ACC112 (cell line): ENCODE results near the gene NEU4.
"Not testable (repeated sequence)": the region's sequence is repeated elsewhere in the genome, so short reads cannot be mapped to it uniquely, and the experiment has no call there.

Experiments used
- H2AFZ ChIP-seq: fragments of 200-600 bp; sonication (generic); one replicate; pipeline ENCODE4 v1.6.0; 2017; ENCODE audit warnings: antibody characterized with exemption, low read length; ENCODE audit not compliant: unreplicated experiment
- H3K27ac ChIP-seq: fragments of 200-600 bp; sonication (generic); 2 replicates; pipeline ENCODE4 v1.5.1; 2014; ENCODE audit warnings: low read depth, mild to moderate bottlenecking, antibody characterized with exemption, low read length, moderate library complexity
- H3K27me3 ChIP-seq: fragments of 200-600 bp; sonication (generic); 2 replicates; pipeline ENCODE4 v1.6.1; 2014; ENCODE audit warnings: mild to moderate bottlenecking, antibody characterized with exemption, low read length, moderate library complexity, mixed read lengths; ENCODE audit not compliant: insufficient read depth
- H3K36me3 ChIP-seq: fragments of 200-600 bp; sonication (generic); 2 replicates; pipeline ENCODE4 v1.6.1; 2016; ENCODE audit warnings: mild to moderate bottlenecking, antibody characterized with exemption, low read length, moderate library complexity, mixed read lengths; ENCODE audit not compliant: insufficient read depth
- H3K4me1 ChIP-seq: fragments of 200-600 bp; sonication (generic); one replicate; pipeline ENCODE4 v1.6.1; 2016; ENCODE audit warnings: low read length, mixed read lengths; ENCODE audit not compliant: insufficient read depth, unreplicated experiment, control insufficient read depth
- H3K4me3 ChIP-seq: fragments of 200-600 bp; sonication (generic); 2 replicates; pipeline ENCODE4 v1.5.1; 2014; ENCODE audit warnings: mild to moderate bottlenecking, low read depth, low read length
- H3K79me2 ChIP-seq: fragments of 200-600 bp; sonication (generic); one replicate; pipeline ENCODE4 v1.6.0; 2016; ENCODE audit warnings: low read length; ENCODE audit not compliant: control insufficient read depth, unreplicated experiment, insufficient read depth

The NEU4 gene, protein sequence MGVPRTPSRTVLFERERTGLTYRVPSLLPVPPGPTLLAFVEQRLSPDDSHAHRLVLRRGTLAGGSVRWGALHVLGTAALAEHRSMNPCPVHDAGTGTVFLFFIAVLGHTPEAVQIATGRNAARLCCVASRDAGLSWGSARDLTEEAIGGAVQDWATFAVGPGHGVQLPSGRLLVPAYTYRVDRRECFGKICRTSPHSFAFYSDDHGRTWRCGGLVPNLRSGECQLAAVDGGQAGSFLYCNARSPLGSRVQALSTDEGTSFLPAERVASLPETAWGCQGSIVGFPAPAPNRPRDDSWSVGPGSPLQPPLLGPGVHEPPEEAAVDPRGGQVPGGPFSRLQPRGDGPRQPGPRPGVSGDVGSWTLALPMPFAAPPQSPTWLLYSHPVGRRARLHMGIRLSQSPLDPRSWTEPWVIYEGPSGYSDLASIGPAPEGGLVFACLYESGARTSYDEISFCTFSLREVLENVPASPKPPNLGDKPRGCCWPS

DNA sequence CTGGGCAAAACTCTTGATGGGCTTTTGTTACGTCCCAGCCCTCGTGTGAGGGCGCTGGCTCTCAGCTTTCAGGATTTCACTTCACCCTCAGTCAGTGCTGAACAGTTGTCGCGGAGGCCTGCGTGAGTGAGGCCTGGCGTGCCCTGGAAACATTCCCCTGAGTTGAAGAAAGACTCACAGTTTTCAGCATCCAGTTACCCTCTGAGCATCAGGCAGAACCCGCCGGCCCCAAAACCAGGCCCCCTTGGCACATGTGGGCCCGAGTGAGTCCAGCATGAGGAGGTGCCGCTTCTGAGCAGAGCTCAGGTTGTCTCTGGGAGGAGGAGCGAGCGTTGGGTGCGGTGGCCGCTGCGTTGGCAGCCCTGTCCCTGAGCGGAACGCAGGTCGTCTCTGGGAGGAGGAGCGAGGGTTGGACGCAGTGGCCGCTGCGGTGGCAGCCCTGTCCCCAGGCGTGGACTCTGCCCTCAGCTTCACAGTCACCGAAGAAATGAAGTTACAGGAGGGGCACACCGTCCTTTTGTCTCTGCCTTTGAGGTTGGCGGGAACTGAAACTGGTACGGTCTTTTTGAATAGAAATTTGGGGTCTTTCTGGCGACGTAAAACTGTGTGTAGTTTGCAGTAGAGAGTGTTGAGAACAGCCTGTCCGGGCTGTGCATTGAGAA is at the start of gene NEU4:
TSS of gene NEU4 (plus strand) at position 473 of the 662 bp plus-strand sequence. CDS start 5,292 bp downstream, outside the sequence.
- Histone ChIP-seq H3K4me1 (peaks cover 9% of the 10 kb centered on the region), H3K27ac (no peak within 1 kb of the TSS), H3K27me3 (no peaks in the 10 kb centered on the region)

DNA sequence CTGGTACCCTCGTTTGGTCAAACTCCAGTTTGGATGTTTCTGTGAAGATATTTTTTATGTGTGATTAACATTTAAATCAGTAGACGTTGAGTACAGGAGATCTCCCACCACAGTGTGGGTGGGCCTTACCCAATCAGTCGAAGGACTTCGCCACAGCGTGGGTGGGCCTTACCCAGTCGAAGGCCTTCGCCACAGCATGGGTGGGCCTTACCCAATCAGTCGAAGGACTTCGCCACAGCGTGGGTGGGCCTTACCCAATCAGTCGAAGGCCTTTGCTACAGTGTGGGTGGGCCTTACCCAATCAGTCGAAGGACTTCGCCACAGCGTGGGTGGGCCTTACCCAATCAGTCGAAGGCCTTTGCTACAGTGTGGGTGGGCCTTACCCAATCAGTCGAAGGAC is 49.1 kb upstream of the NEU4 start:
- H3K36me3 ChIP-seq, result peaks cover 19% of the 10 kb centered on the region; the same call in 1 of the 2 replicates

More for the DNA sequence above, at the start of gene NEU4:
- Histone ChIP-seq H3K4me3 (no peak within 1 kb of the TSS), H2AFZ (no peak within 1 kb of the TSS), H3K36me3 (no peaks in the 10 kb centered on the region), H3K79me2 (no peaks in the 10 kb centered on the region)

DNA sequence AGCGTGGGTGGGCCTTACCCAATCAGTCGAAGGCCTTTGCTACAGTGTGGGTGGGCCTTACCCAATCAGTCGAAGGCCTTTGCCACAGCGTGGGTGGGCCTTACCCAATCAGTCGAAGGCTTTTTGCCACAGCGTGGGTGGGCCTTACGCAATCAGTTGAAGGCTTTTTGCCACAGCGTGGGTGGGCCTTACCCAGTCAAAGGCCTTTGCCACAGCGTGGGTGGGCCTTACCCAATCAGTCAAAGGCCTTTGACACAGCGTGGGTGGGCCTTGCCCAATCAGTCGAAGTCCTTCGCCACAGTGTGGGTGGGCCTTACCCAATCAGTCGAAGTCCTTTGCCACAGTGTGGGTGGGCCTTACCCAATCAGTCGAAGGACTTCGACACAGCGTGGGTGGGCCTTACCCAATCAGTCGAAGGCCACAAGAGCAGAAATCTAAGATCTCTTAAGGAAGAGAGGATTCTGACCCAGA is 48.7 kb upstream of the NEU4 start:
- no peak overlapping the region for H3K27ac ChIP-seq
- H3K79me2 ChIP-seq, result no peaks in the 10 kb centered on the region
- H2AFZ ChIP-seq, result no peak overlapping the region
- no peaks in the 10 kb centered on the region for H3K27me3 ChIP-seq
- no peaks in the 10 kb centered on the region for H3K4me1 ChIP-seq
- peaks cover 19% of the 10 kb centered on the region; the same call in 1 of the 2 replicates for H3K36me3 ChIP-seq
- no peak overlapping the region for H3K4me3 ChIP-seq

More for the DNA sequence above, 49.1 kb upstream of the NEU4 start:
- H3K4me3 ChIP-seq, H3K27ac ChIP-seq, H3K79me2 ChIP-seq, H3K27me3 ChIP-seq, H3K4me1 ChIP-seq, H2AFZ ChIP-seq: not testable (repeated sequence)

DNA sequence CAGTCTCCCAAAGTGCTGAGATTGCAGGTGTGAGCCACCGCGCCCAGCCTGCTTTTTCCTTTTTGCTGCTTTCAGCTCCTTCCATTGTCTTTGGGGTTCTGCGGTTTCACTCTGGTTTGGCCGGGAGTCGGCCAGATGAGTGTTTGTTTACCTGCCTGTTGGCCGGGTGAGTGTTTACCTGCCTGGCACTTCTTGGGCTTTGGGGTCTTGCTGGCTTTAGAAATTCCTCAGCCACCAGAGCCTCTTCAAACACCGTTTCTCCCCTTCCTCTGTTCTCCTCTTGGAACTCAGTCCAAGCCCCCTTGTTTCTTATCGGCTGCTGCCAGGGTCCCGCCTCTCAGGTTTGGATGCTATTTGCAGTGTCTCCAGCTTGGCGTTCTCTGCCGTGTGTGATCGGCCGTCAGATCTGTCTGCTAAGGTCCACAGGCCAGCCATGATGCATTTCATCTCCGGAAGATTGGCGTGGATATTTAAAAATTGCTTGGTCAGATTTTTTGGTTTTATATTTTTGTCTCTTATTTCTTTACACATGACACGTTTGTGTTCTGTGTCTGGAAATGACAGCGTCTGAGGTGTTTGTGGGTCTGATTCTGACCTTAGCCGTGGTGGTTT is 46.6 kb upstream of the NEU4 start:
- Histone ChIP-seq H3K36me3 (peaks cover 19% of the 10 kb centered on the region; the same call in 1 of the 2 replicates), H3K4me3 (no peak overlapping the region), H3K27ac (no peak overlapping the region), H3K79me2 (no peaks in the 10 kb centered on the region), H3K4me1 (no peaks in the 10 kb centered on the region), H2AFZ (no peak overlapping the region), H3K27me3 (no peaks in the 10 kb centered on the region)

DNA sequence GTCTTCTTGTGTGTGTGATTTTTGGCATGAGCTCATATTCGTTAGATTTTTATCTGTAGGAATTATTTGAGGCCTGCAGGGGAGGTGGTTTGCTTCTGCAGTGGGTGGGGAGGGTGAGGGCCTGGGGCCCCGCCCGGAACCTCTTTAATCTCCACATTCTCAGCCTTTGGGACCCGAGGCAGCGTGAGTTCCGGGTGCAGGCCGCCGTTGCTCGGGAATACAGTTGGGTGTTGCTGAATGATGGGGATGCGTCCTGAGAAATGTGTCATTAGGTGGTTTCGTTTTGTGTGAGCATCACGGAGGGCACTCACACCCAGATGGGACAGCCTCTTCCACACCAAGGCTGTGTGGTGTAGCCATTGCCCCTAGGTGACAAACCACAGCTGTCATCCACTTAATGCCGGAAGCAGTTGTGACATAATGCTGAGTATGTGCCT is 46.0 kb upstream of the NEU4 start:
- Histone ChIP-seq H3K36me3 (peaks cover 19% of the 10 kb centered on the region; the same call in 1 of the 2 replicates), H3K27me3 (no peaks in the 10 kb centered on the region)

DNA sequence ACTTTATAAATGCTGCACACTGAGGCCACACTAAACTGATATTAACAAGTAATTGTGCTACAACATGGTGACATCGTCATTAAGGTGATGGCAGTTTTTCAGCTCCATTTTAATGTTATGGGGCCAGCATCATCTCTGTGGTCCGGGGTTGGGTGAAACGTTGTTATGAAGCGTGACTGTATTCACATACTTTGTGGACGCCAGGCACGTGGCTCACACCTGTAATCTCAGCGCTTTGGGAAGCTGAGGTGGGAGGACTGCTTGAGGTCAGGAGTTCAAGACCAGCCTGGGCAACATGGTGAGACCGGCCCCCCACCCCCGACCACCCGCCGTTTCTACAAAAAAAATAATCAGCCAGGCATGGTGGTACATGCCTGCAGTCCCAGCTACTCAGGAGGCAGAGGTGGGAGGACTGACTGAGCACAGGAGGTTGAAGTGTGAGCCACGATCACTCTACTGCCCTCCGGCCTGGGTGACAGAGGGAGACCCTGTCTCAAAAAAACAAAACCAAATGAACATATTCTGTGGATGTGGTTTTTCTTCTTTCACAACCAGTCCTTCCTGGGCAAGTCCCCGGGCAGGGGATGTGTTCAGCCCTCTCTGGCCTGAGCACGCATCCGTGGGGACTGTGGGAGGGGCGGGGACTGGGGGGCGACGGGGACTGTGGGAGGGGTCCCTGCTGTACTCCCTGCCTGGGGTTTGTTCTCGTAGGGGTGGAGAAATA is 45.3 kb upstream of the NEU4 start:
- Histone ChIP-seq H3K4me1 (no peaks in the 10 kb centered on the region), H3K36me3 (peaks cover 19% of the 10 kb centered on the region; the same call in 1 of the 2 replicates), H3K79me2 (no peaks in the 10 kb centered on the region), H3K27ac (no peak overlapping the region), H3K27me3 (no peaks in the 10 kb centered on the region), H2AFZ (no peak overlapping the region), H3K4me3 (no peak overlapping the region)

More for the DNA sequence above, 46.0 kb upstream of the NEU4 start:
- Histone ChIP-seq H3K27ac (no peak overlapping the region), H3K4me3 (no peak overlapping the region), H3K4me1 (no peaks in the 10 kb centered on the region), H2AFZ (no peak overlapping the region), H3K79me2 (no peaks in the 10 kb centered on the region)

DNA sequence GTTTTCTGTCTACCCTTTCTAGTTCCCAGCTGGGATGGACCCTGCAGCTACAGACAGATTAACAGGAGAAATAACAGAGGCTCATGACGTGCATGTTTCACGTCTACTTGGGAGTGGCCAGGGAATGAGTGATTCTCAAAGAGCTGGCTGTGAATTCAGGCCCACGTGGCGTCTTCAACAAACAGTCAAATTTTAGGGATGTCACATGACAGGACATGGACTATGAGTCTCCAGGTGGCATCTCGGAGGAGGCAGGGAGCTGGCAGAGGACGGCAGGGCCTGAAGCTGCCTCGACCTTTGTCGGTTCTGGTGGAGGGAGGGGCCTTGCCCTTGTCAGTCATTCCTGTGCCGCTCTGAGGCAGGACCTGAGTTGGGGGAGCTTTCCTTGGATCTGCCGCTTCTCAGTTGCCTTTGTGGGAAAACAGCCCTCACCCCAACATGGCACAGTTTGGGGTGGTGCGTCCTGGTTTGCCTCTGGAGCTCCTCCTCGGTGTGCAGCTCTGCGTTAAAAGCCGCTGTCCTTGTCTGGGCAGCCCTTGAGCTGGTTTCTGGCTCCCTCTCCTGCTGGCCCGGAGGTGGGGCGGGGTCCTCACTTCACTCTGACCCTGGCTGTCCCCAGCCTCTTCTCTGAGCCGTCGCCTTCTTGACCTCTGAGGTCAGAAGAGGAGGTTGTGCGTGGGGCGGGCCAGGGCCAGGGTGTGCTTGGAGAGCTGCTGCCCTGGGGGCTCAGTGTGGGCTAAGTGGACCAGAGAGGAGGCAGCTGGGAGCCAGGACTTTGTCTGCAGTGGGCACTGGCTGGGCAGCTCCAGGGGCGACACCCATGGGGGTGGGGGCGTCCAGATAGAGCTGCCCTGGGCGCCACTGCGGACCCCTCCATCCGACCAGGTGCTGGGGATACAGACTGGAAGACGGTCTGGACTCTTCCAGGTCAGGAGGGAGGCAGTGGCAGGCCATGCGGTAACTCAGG is 44.4 kb upstream of the NEU4 start:
- no peaks in the 10 kb centered on the region for H3K27me3 ChIP-seq
- H3K27ac ChIP-seq, result no peak overlapping the region
- H3K79me2 ChIP-seq, result no peaks in the 10 kb centered on the region
- H3K4me3 ChIP-seq, result no peak overlapping the region
- H2AFZ ChIP-seq, result no peak overlapping the region
- peaks cover 13% of the 10 kb centered on the region; the same call in 1 of the 2 replicates for H3K36me3 ChIP-seq
- H3K4me1 ChIP-seq, result no peaks in the 10 kb centered on the region

DNA sequence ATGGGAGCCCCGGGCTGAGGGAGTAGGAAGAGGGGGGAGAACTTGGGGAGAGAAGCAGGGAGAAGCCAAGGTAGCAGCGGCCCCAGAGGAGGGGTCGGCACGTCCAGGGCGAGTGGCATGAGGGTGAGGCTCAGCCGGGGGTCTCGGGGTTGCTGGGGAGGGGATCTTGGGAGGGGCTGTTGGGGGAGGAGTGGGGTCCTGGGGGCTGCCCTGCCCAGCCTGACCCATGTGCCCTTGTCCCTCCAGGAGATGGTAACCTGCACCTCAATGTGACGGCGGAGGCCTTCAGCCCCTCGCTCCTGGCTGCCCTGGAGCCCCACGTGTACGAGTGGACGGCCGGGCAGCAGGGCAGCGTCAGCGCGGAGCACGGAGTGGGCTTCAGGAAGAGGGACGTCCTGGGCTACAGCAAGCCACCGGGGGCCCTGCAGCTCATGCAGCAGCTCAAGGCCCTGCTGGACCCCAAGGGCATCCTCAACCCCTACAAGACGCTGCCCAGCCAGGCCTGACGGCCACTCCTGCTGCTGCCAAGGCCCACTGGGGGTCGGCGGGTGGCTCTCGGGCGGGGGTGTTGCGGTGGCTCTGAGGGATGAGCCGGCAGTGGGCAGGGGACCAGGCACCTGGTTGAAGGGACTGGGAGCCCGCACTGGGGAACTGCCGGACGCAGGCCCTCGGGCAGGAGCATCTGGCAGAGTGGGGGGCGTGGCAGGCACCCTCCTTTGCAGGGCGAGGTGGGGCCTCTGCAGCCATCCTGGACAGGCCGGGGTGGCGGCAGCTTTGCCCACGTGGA is 41.3 kb upstream of the NEU4 start:
- H3K4me3 ChIP-seq, result no peak overlapping the region
- H3K36me3 ChIP-seq, result no peaks in the 10 kb centered on the region
- H3K79me2 ChIP-seq, result no peaks in the 10 kb centered on the region
- no peak overlapping the region for H3K27ac ChIP-seq
- no peaks in the 10 kb centered on the region for H3K27me3 ChIP-seq
- peaks cover 7% of the 10 kb centered on the region for H3K4me1 ChIP-seq
- H2AFZ ChIP-seq, result no peak overlapping the region

DNA sequence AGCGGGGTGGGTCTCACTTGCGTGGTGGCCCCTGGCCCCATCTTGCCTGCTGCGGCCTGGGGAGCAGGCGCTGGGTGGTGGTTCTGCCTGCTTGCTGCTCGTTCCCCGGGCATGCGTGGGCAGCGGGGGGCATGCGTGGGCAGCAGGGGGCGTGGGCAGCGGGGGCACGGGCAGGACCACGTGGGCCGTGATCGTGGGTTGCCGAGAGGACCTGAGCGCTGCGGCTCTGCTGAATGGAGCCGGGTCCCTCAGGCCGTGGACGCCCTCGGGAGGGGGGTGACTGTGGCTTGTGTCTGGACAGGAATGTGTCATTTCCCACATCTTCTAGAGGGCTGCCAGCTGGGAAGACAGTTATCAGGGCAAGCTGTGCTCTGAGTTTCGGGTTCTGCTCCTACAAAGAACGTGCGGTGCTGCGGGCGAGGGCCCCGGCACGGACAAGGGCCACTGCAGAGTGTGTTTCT is 40.7 kb upstream of the NEU4 start:
- Histone ChIP-seq H3K79me2 (no peaks in the 10 kb centered on the region), H3K4me3 (no peak overlapping the region), H3K27ac (no peak overlapping the region), H2AFZ (no peak overlapping the region), H3K4me1 (peaks cover 7% of the 10 kb centered on the region), H3K27me3 (no peaks in the 10 kb centered on the region), H3K36me3 (no peaks in the 10 kb centered on the region)
